Fibroblast of gingiva (primary cell): Measurements from ENCODE around the gene TSEN34.
"Not testable (repeated sequence)": the region's sequence is repeated elsewhere in the genome, so short reads cannot be mapped to it uniquely, and the experiment has no call there.

Source experiments
- DNase-seq: peaks from one replicate; pipeline ENCODE4 v3.0.0-alpha.2; 2011; ENCODE audit warnings: low read depth

The TSEN34 gene

DNA sequence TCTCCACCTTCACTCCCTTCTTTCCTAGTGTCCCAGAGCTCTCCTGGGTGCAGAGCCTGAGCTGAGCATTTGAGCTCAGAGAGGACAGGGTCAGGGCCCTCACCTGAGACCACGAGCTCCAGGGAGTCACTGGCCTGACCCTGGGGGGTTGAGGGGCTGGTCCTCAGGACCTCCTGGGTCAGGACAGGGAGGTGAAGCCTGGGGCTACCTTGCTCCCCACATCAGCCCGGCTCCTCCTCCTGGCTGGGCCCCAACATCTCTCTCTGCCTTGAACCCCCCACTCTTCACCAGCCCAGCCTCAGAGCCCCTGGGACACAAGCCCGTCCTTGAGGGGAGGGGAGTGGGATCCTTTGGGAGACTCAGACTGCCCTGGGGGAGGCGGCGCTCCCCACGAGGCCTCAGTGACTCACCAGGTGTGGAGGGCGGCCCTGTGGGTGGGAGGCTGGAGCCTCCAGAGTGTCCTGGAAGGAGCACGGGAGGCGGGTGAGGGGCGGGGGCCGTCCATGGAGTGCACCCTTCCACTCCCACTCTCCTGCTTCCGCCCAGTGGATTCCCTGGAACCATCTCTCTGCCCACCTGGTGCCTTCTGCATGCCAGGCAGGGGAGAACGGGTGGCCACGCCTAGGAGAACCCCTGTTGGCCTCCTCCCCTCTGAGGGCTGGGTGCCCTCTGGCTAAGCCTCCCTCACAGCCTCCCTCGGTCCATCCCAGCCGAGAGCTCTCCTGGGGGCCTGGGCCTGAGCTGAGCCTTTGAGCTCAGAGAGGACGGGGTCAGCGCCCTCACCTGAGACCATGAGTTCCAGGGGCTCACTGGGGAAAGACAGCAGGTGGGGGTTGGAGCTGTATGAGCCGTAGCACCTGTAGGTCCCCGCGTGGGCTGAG is 48.6 kb downstream of the TSEN34 start:
- DNase-seq, result not testable (repeated sequence)

DNA sequence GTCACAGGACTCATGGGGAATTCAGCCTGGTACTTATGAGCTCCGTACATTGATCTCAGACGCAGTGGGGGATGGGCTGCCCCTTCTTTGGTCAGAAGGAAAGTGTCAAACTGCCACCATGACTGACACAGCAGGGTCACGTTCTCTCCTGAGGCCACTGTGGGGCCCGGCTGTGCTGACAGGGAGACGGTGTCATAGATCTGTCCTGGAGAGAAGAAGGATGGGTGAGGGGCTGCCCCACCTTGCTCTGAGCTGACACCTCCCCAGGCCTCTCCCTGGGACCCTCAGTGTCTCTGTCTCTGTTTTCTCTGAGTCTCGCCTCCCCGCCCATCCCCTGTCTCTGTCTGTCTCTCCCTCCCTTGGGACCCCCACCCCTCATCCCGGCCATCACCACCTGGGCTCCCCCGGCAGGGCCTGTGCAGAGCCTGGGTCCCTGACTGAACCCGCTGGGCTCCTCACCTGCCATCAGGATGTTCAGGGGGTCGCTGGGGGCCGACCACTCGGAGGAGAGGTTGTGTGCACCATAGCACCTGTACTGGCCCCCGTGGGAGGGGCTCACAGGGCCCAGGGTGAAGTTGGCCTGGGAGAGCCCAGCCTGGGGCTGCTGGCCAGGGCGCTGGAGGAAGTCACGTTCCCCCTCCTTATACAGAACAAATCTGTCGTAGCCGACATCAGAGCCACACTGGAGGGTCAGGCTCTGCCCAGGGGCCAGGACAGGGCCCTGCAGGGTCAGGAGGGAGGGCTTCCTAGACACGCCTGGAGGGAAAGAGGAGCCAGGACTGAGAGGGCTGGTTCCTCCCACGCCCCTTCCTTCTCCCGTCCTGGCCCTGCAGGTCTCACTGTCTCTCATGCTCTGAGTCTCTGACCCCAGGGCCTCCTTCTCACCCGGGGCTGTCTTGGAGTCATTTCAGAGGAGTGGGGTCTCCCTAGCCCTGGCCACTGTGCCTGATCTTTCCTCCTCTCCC is 49.5 kb downstream of the TSEN34 start:
- not testable (repeated sequence) for DNase-seq

GRCh38 chr19:54242234-54242633 is 51.1 kb downstream of the TSEN34 start:
- not testable (repeated sequence) for DNase-seq

GRCh38 chr19:54242646-54243045 is 51.5 kb downstream of the TSEN34 start, which contains the start of gene LILRA6:
TSS of gene LILRA6 (minus strand) at chr19:54242790.
- not testable (repeated sequence) for DNase-seq

DNA sequence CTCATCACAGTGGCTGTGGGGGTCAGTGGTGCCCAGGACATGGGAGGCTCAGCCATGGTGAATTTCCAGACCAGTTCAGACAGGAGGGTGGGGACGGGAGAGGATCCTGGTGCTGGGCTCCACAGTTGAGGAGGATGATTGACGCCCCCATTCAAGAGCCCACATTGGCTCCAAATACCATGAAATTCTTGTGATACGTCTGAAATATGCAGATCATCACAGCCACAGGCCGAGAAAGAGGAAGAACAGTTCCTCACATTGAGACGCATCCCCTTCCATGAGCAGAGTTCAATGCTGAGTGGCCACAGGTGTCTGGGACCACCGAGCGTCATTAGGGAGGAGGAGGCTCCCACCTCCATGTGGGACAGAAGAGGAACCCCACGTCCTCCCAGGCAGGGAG is 52.7 kb downstream of the TSEN34 start:
- DNase-seq, result not testable (repeated sequence)
